Activated naive CD4-positive, alpha-beta T cell treated with Interleukin-2 at 50 U/mL for 16 hours (primary cell): ENCODE data around the gene ANO1.
A peak's percentile ranks its signal among the peaks of the same experiment; 100 is the strongest.

Experiments
- DNase-seq: peaks from one replicate; pipeline ENCODE4 v3.0.0-alpha.2; 2020

ANO1 gene

GRCh38 chr11:70168405-70168754 lies 90.3 kb downstream of the ANO1 start:
- no peak for DNase-seq

- no peak for DNase-seq
Measured at GRCh38 chr11:70169127-70169526, 91.0 kb downstream of the ANO1 start.

- no peak for DNase-seq
Measured at GRCh38 chr11:70169632-70170031, 91.5 kb downstream of the ANO1 start.

GRCh38 chr11:70170596-70171210 lies 92.6 kb downstream of the ANO1 start:
- no peak for DNase-seq

- DNase-seq = no peak
Measured at GRCh38 chr11:70173018-70173417, 94.9 kb downstream of the ANO1 start.

- DNase-seq = no peak
Measured at GRCh38 chr11:70174547-70175235, 96.6 kb downstream of the ANO1 start.

GRCh38 chr11:70175236-70175698 lies 97.2 kb downstream of the ANO1 start:
- DNase-seq = no peak

GRCh38 chr11:70176940-70177689 lies 99.0 kb downstream of the ANO1 start:
- peak; percentile 56 for DNase-seq

GRCh38 chr11:70180906-70181305 lies 102.8 kb downstream of the ANO1 start:
- DNase-seq = no peak

GRCh38 chr11:70182266-70182665 lies 104.1 kb downstream of the ANO1 start:
- no peak for DNase-seq

GRCh38 chr11:70183032-70183431 lies 104.9 kb downstream of the ANO1 start:
- DNase-seq = no peak

GRCh38 chr11:70183483-70184176 lies 105.5 kb downstream of the ANO1 start:
- DNase-seq = no peak

- DNase-seq = no peak
Measured at GRCh38 chr11:70184396-70184795, 106.3 kb downstream of the ANO1 start.

- no peak for DNase-seq
Measured at GRCh38 chr11:70185348-70186055, 107.4 kb downstream of the ANO1 start.

- no peak for DNase-seq
Measured at GRCh38 chr11:70186420-70186819, 108.3 kb downstream of the ANO1 start.

GRCh38 chr11:70186936-70187335 lies 108.8 kb downstream of the ANO1 start:
- no peak for DNase-seq

GRCh38 chr11:70187771-70188170 lies 109.7 kb downstream of the ANO1 start:
- no peak for DNase-seq

GRCh38 chr11:70189622-70190021 lies 111.5 kb downstream of the ANO1 start:
- no peak for DNase-seq

- peak; percentile 55 for DNase-seq
Measured at GRCh38 chr11:70191495-70192140, 113.5 kb downstream of the ANO1 start.

GRCh38 chr11:70192666-70193410 lies 114.7 kb downstream of the ANO1 start:
- DNase-seq = no peak
